GM12801 (cell line): ENCODE results near the gene MCF2L2.

Experiments used
- TF ChIP-seq, protein P1 (sequence below): IDR thresholded peaks from one replicate; pipeline ENCODE4 v1.5.1; 2011; ENCODE audit warnings: control low read depth; ENCODE audit not compliant: insufficient read length; ENCODE audit errors: extremely low read depth

Gene MCF2L2

DNA sequence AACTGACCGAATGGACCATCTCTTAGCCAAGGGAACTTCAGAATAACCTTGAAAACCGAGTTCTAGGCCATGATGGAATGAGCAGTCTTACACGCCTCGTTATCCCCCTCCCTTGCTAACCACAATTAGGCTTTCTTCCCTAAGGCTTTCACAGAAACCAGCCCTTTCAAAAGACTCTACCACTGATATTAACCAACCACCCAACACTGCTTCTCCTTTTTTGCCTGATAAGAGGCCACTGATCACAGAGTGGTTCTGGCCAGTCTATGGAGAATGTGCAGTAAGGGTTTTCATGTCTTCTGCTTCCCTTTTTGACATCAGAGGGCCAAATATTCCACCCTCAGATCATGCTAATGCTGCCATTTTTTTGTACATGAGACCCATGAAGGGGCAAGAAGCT lies 59.3 kb downstream of the MCF2L2 start:
- TF ChIP-seq, protein P1, sequence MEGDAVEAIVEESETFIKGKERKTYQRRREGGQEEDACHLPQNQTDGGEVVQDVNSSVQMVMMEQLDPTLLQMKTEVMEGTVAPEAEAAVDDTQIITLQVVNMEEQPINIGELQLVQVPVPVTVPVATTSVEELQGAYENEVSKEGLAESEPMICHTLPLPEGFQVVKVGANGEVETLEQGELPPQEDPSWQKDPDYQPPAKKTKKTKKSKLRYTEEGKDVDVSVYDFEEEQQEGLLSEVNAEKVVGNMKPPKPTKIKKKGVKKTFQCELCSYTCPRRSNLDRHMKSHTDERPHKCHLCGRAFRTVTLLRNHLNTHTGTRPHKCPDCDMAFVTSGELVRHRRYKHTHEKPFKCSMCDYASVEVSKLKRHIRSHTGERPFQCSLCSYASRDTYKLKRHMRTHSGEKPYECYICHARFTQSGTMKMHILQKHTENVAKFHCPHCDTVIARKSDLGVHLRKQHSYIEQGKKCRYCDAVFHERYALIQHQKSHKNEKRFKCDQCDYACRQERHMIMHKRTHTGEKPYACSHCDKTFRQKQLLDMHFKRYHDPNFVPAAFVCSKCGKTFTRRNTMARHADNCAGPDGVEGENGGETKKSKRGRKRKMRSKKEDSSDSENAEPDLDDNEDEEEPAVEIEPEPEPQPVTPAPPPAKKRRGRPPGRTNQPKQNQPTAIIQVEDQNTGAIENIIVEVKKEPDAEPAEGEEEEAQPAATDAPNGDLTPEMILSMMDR, result no peak

DNA sequence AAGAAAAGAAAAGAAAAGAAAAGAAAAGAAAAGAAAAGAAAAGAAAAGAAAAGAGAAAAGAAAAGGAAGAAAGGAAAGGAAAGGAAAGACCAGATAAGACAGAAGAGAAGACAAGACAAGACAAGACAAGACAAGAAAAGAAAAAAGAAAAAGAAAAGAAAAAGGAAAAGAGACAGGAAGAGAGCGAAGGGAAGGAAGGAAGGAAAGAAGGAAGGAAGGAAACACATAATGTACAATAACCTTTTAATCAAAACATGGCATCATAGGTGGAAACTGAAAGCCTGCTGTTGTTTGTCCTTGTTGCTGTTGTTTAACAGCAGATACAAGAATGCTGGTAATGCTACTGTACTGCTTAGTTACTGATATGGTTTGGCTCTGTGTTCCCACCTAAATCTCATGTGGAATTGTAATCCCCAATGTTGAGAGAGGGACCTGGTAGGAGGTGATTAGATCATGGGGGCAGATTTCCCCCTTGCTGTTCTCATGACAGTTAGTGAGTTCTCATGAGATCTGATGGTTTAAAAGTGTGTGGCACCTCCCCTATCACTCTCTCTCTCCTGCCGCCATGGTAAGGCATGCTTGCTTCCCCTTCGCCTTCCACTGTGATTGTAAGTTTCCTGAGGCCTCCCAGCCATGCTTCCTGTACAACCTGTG lies 67.3 kb downstream of the MCF2L2 start:
- TF ChIP-seq, protein P1, result no peak

DNA sequence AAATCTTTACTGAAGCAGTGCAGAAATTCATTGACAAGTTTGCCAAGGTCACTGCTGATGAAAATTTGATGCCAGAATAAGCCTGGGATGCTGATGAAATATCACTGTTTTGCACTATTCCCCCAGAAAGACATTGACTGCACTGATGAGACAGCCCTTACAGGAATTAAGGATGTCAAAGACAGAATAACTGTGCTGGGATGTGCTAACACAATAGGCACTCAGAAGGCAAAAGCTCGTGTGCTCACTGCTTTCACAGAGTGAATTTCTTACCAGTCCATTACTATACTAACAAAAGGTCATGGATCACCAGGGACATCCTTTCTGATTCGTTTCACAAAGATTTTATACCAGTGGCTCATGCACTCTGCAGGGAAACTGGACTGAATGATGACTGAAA lies 69.4 kb downstream of the MCF2L2 start:
- TF ChIP-seq, protein P1, result no peak

DNA sequence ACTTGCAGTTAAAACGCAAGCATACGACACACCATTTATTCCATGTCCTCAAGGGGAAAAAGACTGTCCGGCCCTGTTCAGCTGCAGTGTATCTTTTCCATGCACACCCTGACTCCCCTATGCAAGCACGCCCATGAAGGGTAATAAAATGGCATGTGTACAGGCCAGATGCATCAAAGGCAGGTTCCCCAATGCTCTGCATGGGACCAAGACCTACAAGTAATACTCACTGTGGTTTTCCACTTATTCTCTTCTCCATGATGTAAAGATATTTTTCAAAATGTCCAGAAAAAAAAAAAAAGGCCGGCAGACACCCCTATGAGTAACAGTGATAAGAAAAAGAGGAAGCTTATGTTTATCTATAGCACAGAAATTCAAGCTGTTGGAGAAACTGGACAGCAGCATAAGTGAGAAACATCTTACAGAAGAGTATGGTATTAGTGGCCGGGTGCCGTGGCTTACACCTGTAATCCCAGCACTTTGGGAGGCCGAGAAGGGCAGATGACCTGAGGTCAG lies 70.8 kb downstream of the MCF2L2 start:
- TF ChIP-seq, protein P1, result no peak

DNA sequence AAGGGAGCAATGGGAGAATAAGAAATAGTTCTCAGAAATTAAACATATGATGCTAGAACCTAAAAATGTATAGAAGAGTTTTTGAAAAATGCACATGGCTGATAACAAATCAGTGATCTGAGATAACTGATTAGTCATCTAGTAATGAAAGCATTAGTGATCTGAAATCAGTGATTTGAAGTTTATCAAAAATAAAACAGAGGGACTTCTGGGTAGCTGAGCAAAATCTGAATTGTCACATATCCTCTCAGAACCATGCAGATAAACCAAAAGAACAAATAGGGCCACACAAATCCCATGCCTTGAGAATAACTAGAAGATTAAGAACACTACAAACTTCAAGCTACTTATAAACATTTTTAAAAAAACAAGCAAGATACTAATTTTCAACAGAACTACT lies 71.5 kb downstream of the MCF2L2 start:
- TF ChIP-seq, protein P1, result no peak

DNA sequence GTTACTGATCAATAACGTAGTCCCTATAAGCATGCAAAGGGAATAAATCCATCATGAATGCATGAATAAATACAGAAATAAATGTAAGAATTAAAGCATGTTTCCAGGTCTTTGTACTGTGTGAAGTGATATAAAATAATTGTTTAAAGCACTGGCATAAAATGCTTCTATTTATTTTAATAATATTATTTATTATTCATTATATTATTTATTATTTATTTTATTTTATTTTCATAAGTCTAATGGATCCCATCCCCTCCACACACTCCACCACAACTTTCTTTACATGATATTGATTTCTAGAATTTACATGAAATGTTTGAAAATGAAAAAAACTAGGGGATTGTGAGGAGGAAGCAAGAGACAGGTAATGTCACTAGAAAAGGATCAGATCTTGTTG lies 73.5 kb downstream of the MCF2L2 start:
- TF ChIP-seq, protein P1, result no peak

DNA sequence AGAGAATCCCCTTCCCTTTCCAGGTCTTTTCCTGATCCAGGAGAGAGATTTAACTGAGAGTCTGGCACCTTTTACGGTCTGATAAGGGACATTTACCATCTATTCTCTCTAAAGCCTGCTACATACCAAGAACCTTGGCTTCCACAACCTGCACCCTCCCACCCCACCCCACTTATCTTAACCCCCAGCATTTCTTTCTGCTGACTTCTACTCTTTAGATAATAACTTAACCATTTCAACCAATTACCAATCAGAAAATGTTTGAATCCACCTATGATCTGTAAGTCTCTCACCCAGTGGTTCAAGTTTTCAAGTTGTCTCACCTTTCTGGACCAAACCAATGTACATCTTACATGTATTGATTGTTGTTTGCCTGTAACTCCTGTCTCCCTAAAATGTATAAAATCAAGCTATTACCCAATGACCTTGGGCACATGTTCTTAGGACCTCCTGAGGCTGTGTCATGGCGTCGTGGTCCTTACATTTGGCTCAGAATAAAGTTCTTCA lies 74.0 kb downstream of the MCF2L2 start:
- TF ChIP-seq, protein P1, result no peak
